GM20000 (cell line): ENCODE measurements around the gene ELN.

Experiments
- DNase-seq: peaks from one replicate; pipeline ENCODE4 v3.0.0; 2012; ENCODE audit warnings: low spot score
- TF ChIP-seq, protein P1 (sequence below): IDR thresholded peaks from 2 replicates; pipeline ENCODE4 v1.5.1; 2012; ENCODE audit warnings: mild to moderate bottlenecking, control low read depth; ENCODE audit errors: extremely low read depth, missing control alignments

ELN gene

DNA sequence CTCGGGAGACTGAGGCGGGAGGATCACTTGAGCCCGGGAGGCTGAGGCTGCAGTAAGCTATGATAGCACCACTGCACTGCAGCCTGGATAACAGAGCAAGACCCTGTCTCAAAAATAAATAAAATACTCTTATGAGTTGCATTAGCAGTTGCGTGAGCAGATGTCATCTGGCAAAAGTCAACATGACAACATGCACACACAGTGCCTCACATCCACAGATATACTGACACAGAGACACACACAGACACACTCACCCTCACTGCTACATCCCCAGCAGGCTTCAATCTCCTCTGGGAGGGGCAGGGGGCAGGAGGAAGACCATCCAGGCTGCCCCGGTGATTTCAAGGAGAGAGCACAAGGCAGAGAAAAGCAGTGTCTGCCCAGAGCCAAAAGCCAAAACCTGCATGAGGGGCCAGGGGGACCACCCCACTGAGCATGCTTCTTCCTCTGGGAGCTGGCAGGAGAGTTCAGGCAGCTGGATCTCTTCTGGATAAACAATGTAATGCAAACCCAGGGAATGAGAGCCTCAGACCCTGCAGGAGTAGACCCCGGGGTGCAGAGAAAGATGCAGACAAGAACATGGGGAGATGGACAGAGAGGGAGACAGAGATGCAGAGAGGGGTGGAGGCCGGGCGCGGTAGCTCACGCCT lies 9.6 kb upstream of the ELN start:
- TF ChIP-seq, protein P1, sequence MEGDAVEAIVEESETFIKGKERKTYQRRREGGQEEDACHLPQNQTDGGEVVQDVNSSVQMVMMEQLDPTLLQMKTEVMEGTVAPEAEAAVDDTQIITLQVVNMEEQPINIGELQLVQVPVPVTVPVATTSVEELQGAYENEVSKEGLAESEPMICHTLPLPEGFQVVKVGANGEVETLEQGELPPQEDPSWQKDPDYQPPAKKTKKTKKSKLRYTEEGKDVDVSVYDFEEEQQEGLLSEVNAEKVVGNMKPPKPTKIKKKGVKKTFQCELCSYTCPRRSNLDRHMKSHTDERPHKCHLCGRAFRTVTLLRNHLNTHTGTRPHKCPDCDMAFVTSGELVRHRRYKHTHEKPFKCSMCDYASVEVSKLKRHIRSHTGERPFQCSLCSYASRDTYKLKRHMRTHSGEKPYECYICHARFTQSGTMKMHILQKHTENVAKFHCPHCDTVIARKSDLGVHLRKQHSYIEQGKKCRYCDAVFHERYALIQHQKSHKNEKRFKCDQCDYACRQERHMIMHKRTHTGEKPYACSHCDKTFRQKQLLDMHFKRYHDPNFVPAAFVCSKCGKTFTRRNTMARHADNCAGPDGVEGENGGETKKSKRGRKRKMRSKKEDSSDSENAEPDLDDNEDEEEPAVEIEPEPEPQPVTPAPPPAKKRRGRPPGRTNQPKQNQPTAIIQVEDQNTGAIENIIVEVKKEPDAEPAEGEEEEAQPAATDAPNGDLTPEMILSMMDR: no peak
- DNase-seq: no peak

DNA sequence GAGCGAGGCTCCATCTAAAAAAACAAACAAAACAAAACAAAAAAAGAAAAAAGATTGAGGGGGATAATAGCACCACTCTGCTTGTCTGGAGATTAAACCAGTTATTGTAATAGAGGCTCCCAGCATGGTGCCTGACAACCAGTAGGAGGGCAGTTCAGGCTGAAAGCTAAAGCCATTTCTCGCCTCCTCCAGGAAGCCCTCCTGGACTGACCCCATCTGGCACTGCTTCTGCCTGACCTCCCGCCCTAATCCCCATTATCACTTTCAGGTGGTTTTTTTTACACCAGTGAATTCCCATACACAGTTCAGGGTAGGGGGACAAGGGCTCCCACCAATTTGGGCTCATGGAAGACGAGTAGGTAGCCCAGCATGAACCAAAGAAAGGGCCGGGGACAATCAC lies 8.8 kb upstream of the ELN start:
- TF ChIP-seq, protein P1: no peak
- DNase-seq: no peak

- TF ChIP-seq, protein P1: no peak
- no peak for DNase-seq
These were observed 7.6 kb upstream of the ELN start for GRCh38 chr7:74020390-74020789.

- no peak for DNase-seq
- TF ChIP-seq, protein P1: no peak
These were observed 6.2 kb upstream of the ELN start for GRCh38 chr7:74021546-74022320.

DNA sequence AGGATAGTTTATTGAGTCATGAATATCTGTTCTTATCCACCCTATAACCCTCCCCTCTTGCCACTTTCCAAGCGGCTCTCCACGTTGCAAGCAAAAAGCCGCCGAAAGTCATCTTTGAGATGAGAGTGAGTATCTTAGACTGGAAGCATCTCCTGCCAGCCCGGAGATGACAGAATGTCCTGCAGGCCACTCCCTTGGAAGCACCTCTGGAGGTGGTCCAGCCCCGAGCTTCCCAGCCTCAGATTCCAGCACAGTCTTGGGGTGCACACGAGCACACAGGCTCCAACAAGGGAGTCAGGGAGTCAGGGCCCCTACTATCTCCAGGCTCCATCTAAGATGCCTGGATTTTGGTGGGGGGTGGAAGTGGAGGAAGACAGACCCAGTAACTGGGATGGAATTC lies 5.5 kb upstream of the ELN start:
- TF ChIP-seq, protein P1: no peak
- no peak for DNase-seq

- no peak for DNase-seq
- TF ChIP-seq, protein P1: no peak
These were observed 4.9 kb upstream of the ELN start for GRCh38 chr7:74023092-74023536.

DNA sequence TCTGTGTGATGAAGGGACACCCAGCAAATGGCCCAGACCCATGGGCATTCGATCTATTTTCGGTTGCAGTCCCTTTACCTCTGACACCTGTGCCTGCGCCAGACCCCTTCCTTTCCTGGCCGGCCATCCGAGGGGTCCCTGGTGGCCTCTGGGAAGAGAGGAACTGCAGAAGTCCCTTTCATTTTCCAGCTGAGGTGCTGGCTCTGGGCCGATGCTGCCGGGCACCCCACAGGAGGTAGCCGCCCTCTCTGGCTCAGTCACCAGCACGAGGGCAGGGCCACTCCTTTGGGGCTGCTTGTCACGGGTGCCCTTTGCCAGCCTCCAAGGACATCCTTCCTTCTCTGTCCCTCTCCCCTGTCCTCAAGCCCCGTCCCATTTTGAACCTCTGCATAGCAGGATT lies 4.2 kb upstream of the ELN start:
- TF ChIP-seq, protein P1: no peak
- no peak for DNase-seq
